RWPE1 (cell line): ENCODE data around the gene FLAD1.

Source experiments
- CTCF ChIA-PET: fragments of 350-600 bp; sonication (Branson Sonifier 250); formaldehyde crosslinking; extraction: SDS; loops from one replicate; lab custom pipeline; 2021; lab: Yijun Ruan, JAX
- POLR2A ChIA-PET: fragments of 400-600 bp; formaldehyde crosslinking; extraction: SDS; loops from one replicate; lab custom pipeline; 2020; ENCODE audit warnings: antibody characterized with exemption; ENCODE audit not compliant: low non-redundant PET; lab: Yijun Ruan, JAX
- DNase-seq: peaks from one replicate; pipeline ENCODE4 v3.0.0; 2012; ENCODE audit warnings: low spot score
- H3K27ac ChIP-seq: fragments of 450-650 bp; 2 replicates; pipeline ENCODE4 v1.5.1; 2017
- TF ChIP-seq, protein P1 (sequence below): fragments of 450-650 bp; conservative IDR thresholded peaks from 2 replicates; pipeline ENCODE4 v1.5.1; 2017; ENCODE audit warnings: low read depth, mild to moderate bottlenecking

The FLAD1 gene

DNA sequence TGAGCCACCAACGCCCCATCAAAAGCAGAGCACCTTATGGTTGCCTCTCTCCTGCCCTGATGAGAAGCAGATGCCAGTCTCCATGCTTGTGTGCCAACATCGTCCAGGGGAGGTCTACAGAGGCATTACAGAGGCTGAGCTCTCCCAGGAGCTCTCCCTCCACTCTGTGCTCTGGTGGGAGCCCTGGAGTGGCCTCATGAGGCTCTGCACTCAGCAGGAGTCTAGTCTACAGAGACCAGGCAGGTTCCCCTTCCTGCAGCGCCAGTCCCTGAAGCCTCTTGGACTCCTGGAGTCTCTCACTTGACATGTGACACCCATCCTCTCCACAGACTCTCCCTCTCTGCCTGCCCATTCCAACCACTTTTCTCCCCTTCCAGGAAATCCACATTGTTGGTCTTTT lies 53.9 kb downstream of the FLAD1 start:
- ChIA-PET POLR2A (no interaction called here), CTCF (interaction anchor here (0.5 to 1.3 kb wide), 3 partner anchors 18 to 498 kb away, joined by 3 to 7 read pairs (median 4); no protein-coding TSS in a partner anchor)
- DNase-seq = no peak
- peak overlapping the region; percentile 81; the same call in 1 of the 2 replicates for H3K27ac ChIP-seq
- TF ChIP-seq, protein P1, sequence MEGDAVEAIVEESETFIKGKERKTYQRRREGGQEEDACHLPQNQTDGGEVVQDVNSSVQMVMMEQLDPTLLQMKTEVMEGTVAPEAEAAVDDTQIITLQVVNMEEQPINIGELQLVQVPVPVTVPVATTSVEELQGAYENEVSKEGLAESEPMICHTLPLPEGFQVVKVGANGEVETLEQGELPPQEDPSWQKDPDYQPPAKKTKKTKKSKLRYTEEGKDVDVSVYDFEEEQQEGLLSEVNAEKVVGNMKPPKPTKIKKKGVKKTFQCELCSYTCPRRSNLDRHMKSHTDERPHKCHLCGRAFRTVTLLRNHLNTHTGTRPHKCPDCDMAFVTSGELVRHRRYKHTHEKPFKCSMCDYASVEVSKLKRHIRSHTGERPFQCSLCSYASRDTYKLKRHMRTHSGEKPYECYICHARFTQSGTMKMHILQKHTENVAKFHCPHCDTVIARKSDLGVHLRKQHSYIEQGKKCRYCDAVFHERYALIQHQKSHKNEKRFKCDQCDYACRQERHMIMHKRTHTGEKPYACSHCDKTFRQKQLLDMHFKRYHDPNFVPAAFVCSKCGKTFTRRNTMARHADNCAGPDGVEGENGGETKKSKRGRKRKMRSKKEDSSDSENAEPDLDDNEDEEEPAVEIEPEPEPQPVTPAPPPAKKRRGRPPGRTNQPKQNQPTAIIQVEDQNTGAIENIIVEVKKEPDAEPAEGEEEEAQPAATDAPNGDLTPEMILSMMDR = no peak

DNA sequence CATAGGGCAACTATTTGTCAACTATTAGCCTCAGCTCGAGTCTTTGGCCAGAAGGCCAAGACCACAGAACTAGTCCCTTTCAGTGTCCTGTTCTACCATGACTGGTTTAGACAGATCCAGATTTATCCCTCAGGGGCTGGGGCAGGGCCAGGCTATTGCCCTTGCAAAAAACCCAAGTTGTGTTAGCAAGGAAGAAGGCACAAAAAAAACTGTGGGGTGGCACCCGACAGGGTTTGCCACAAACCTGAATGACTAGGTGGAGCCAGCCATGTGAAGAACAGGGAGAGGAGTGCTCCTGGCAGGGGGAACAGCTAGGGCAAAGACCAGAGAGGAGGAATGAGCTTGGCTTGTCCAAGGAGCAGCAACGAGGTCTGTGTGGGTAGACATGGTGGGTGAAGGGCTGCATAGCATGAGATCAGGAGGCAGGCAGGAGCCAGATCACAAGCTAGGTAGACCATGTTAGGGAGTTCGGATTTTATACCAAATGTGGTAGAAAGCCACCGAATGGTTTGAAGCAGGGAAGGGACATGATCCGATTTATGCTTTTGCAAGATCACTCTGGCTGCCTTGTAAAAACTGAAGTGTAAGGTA lies 54.8 kb downstream of the FLAD1 start:
- peak overlapping the region; percentile 81 for H3K27ac ChIP-seq
- no peak for DNase-seq
- ChIA-PET CTCF (interaction anchor here (0.5 to 1.4 kb wide), 7 partner anchors 8 to 499 kb away, joined by 3 to 7 read pairs (median 3); partner anchors contain the start of gene ADAM15), POLR2A (no interaction called here)
- TF ChIP-seq, protein P1 = no peak

DNA sequence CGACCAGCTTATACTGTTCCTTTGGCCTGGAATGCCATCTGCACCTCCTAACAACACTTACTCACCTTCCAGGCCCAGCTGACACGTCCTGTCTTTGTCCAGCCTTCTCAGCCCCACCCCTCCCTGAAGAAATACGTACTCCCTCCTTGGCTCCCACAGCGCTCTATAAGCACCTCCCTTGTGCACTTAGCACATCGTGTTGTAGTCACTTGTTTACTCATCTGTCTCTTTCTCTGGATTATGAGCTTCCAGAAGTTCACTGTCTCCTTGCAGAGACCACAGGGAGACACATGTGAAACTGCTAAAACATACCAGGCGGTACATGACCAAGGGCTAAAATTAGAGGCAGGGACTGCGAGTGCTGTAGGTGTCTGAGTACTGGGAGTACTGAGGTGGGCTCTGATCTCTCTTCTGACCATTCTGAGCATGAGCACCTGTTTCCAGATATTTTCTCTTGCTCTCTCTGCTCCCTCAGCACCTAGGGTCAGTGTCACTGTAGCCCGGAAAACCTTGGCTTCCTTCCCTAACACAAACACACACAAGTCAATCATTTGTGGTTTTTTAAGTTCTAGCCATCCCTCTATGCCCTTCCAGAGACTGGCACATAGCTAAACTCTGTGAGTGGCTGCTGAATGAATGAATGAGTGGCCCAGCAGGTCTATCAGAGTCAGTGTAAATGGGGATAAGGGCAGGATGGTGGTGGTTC lies 55.6 kb downstream of the FLAD1 start:
- ChIA-PET CTCF (interaction anchor here (0.5 to 1.5 kb wide), 4 partner anchors 13 to 53 kb away, joined by 3 to 7 read pairs (median 4); partner anchors contain the start of gene ADAM15), POLR2A (no interaction called here)
- TF ChIP-seq, protein P1 = no peak
- H3K27ac ChIP-seq = peak overlapping the region; percentile 81
- peak; percentile 78 for DNase-seq

DNA sequence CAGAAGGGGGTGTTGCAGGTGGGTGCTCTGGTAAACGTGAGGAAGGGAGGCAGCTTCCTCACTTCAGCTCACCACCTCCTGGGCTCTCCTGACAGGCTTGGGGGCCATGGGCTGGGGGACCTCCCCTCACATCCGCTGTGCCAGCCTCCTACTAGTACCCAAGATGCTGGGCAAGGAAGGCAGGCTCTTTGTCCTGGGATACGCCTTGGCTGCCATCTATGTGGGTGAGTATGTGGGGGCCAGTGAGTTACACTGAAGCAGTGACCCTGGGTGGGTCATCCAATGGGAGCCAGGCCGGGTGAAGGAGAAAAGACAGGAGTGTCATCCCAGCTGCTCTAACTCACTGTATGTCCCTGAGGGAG lies 56.1 kb downstream of the FLAD1 start:
- ChIA-PET POLR2A (no interaction called here), CTCF (interaction anchor here (1.4 to 1.5 kb wide), 2 partner anchors 12 to 22 kb away, joined by 6 to 7 read pairs; partner anchors contain the start of gene ADAM15)
- DNase-seq = no peak
- H3K27ac ChIP-seq = peak overlapping the region; percentile 81
- TF ChIP-seq, protein P1 = no peak

- no peak for DNase-seq
- ChIA-PET CTCF (interaction anchor here (0.6 to 1.2 kb wide), 5 partner anchors 10 to 717 kb away, joined by 3 to 4 read pairs (median 3); no protein-coding TSS in a partner anchor), POLR2A (interaction anchor here (0.6 kb wide), 1 partner anchor 36 kb away, joined by 12 read pairs; no protein-coding TSS in a partner anchor)
- H3K27ac ChIP-seq = no peak overlapping the region
- TF ChIP-seq, protein P1 = no peak
Observed at GRCh38 chr1:155040358-155041093, 57.4 kb downstream of the FLAD1 start.
